K562 (cell line): ENCODE measurements around the gene NFIB. TPM values are rescaled to one million over a fixed set of nuclear protein-coding genes. Genes with fewer than 3 reads are reported as not detected.

Source experiments
- ATAC-seq: fragments of 200-7000 bp; cut with Tn5 transposase; 3 replicates; pipeline ENCODE4 v1.9.1; 2020; ENCODE audit warnings: moderate library complexity
- BruUV-seq: library from RNA; stranded (reverse); fragments of 400-500 nt; replicated peaks from 2 replicates; lab custom pipeline; 2021; lab: Mats Ljungman, UMichigan
- CTCF ChIA-PET: fragments of 300-600 bp; formaldehyde crosslinking; extraction: SDS; loops from one replicate; lab custom pipeline; 2021; ENCODE audit warnings: low intra/inter-chr PET ratio; lab: Yijun Ruan, JAX
- POLR2A ChIA-PET: fragments of 300-600, 350-650 bp; sonication (Branson Sonifier 250); formaldehyde crosslinking; extraction: SDS; loops from one replicate; lab custom pipeline; 2021; ENCODE audit warnings: antibody characterized with exemption, inconsistent platforms; lab: Yijun Ruan, JAX
- DNase-seq, 4 experiments: peaks; one replicate each; pipeline versions ENCODE4 v3.0.0 to v3.0.0-alpha.2; 2011 to 2018; ENCODE audit warnings: low spot score in 3 of 4, mixed read lengths in 3 of 4; ENCODE audit errors: extremely low read depth in 1 of 4
- FAIRE-seq: peaks from 2 replicates; lab custom pipeline; 2011; peaks lifted over from hg19 to GRCh38; lab: Jason Lieb, UNC
- H2AFZ ChIP-seq: 2 replicates; pipeline ENCODE4 v1.6.0; 2011; ENCODE audit warnings: low read depth, low read length, control low read depth, inconsistent platforms
- H3K27ac ChIP-seq: fragments of 200-600 bp; 3 replicates; pipeline ENCODE4 v1.8.0; 2011; ENCODE audit warnings: low read depth, mild to moderate bottlenecking, control low read depth, inconsistent platforms, low read length, moderate library complexity, mixed read lengths; ENCODE audit errors: extremely low read depth
- H3K27me3 ChIP-seq, 2 experiments: fragments of 300-600 bp in 1 of 2; 2 replicates in 1 of 2; 3 replicates in 1 of 2; pipeline versions ENCODE4 v1.6.0 to v1.8.0; 2011; ENCODE audit warnings: inconsistent platforms in 2 of 2, low read length in 2 of 2, mild to moderate bottlenecking in 1 of 2, mixed read lengths in 1 of 2, moderate library complexity in 1 of 2; ENCODE audit not compliant: control insufficient read depth in 2 of 2, insufficient read depth in 2 of 2
- H3K36me3 ChIP-seq: fragments of 300-600 bp; 3 replicates; pipeline ENCODE4 v1.8.0; 2011; ENCODE audit warnings: mild to moderate bottlenecking, low read length, inconsistent platforms; ENCODE audit not compliant: control insufficient read depth, insufficient read depth
- H3K4me1 ChIP-seq, 2 experiments: fragments of 200-600 bp in 1 of 2; replicated peaks in 1 of 2; 2 replicates in 1 of 2; 3 replicates in 1 of 2; pipeline versions ENCODE4 v1.5.1 to v1.8.0; 2011; ENCODE audit warnings: inconsistent platforms in 2 of 2, low read length in 2 of 2, mild to moderate bottlenecking in 1 of 2, mixed read lengths in 1 of 2, moderate library complexity in 1 of 2; ENCODE audit not compliant: control insufficient read depth in 2 of 2, insufficient read depth in 2 of 2
- H3K4me2 ChIP-seq: 2 replicates; pipeline ENCODE4 v1.6.1; 2011; ENCODE audit warnings: low read length, control low read depth, inconsistent platforms, mixed read lengths; ENCODE audit not compliant: insufficient read depth
- H3K4me3 ChIP-seq: fragments of 200-600 bp; sonication (generic), shearing (Covaris generic); 2 replicates; pipeline ENCODE4 v1.5.1; 2016; ENCODE audit warnings: control low read depth, inconsistent platforms
- H3K79me2 ChIP-seq: fragments of 200-600 bp; 3 replicates; pipeline ENCODE4 v1.8.0; 2011; ENCODE audit warnings: low read length, inconsistent platforms; ENCODE audit not compliant: control insufficient read depth, insufficient read depth
- H3K9ac ChIP-seq, 2 experiments: 2 replicates each; pipeline versions ENCODE4 v1.6.0 to v1.6.1; 2011; ENCODE audit warnings: low read depth in 2 of 2, low read length in 2 of 2, control low read depth in 1 of 2, inconsistent platforms in 1 of 2, mild to moderate bottlenecking in 1 of 2, mixed read lengths in 1 of 2; ENCODE audit not compliant: insufficient read depth in 1 of 2
- H3K9me1 ChIP-seq: one replicate; pipeline ENCODE4 v1.6.0; 2011; ENCODE audit warnings: inconsistent platforms, mild to moderate bottlenecking, low read length, moderate library complexity; ENCODE audit not compliant: control insufficient read depth, insufficient read depth
- H3K9me3 ChIP-seq: replicated peaks from 2 replicates; pipeline ENCODE4 v1.5.1; 2011; ENCODE audit warnings: low read depth, low read length, inconsistent platforms; ENCODE audit not compliant: control insufficient read depth, insufficient read depth
- H4K20me1 ChIP-seq: replicated peaks from 2 replicates; pipeline ENCODE4 v1.6.1; 2011; ENCODE audit warnings: low read length, inconsistent platforms, mixed read lengths; ENCODE audit not compliant: control insufficient read depth, insufficient read depth
- ETS2 ChIP-seq: IDR thresholded peaks from 2 replicates; pipeline ENCODE4 v1.6.1; 2016; ENCODE audit warnings: borderline replicate concordance, missing genetic modification characterization, mild to moderate bottlenecking, moderate library complexity, missing compliant biosample characterization; ENCODE audit not compliant: poor library complexity, severe bottlenecking
- ETV1 ChIP-seq: fragments of 450-650 bp; conservative IDR thresholded peaks from 2 replicates; pipeline ENCODE4 v1.6.1; 2016; ENCODE audit warnings: missing genetic modification characterization, control low read depth, low read depth, missing compliant biosample characterization
- GATAD2A ChIP-seq: fragments of 450-650 bp; IDR thresholded peaks from 2 replicates; pipeline ENCODE4 v1.6.1; 2017
- MGA ChIP-seq: fragments of 450-650 bp; IDR thresholded peaks from 2 replicates; pipeline ENCODE4 v1.6.1; 2016; ENCODE audit warnings: mild to moderate bottlenecking, moderate library complexity
- PTTG1 ChIP-seq: fragments of 450-650 bp; IDR thresholded peaks from 2 replicates; pipeline ENCODE4 v1.6.1; 2016; ENCODE audit warnings: low read depth, mild to moderate bottlenecking, missing genetic modification characterization, missing compliant biosample characterization
- THAP7 ChIP-seq: fragments of 250-450 bp; sonication (Bioruptor Pico); IDR thresholded peaks from 2 replicates; pipeline ENCODE4 v1.5.0; 2021
- ZNF134 ChIP-seq: fragments of 250-450 bp; sonication (Bioruptor Pico); conservative IDR thresholded peaks from 2 replicates; pipeline ENCODE4 v1.4.0; 2020
- ZNF263 ChIP-seq: sonication (generic); formaldehyde crosslinking; IDR thresholded peaks from 2 replicates; pipeline ENCODE4 v1.8.0; 2022; ENCODE audit warnings: mild to moderate bottlenecking, missing genetic modification reagents, borderline replicate concordance
- ZNF561 ChIP-seq: fragments of 450-650 bp; formaldehyde crosslinking; conservative IDR thresholded peaks from 2 replicates; pipeline ENCODE4 v1.4.0; 2020; ENCODE audit warnings: mild to moderate bottlenecking, moderate library complexity
- WGBS: fragments of 100-300 bp; shearing (Covaris generic); methylation state at CpG from one replicate; pipeline ENCODE4 v1.1.6; 2016; ENCODE audit warnings: low coverage, mixed read lengths; ENCODE audit not compliant: insufficient coverage; ENCODE audit errors: missing lambda C conversion rate; 5-methylcytosine and 5-hydroxymethylcytosine counted together
- in situ Hi-C: fragments of 300-500 bp; cut with MboI; formaldehyde crosslinking; loops from 4 replicates; pipeline ENCODE4 v1.15.0; 2018; ENCODE audit warnings: inconsistent platforms, mixed read lengths
- intact Hi-C: fragments of 100-400 bp; cut with micrococcal nuclease; formaldehyde crosslinking; loops from 2 replicates; pipeline ENCODE4 v1.14.2; 2022
- polyA plus RNA-seq, 8 experiments: library from polyadenylated mRNA; depleted of rRNA in 4 of 8; stranded (reverse) in 5 of 8; unstranded in 3 of 8; fragments of >200 nt; fragmentation: Nextera tagmentation in 2 of 8; fragmentation: Illumina TruSeq in 1 of 8; extraction: Ambion mirVana in 2 of 8; extraction: Trizol in 1 of 8; gene quantifications; 2 replicates each; pipeline versions ENCODE4 v1.2.1 to v1.2.3, GENCODE V29; 2011 to 2014; ENCODE audit warnings: inconsistent platforms in 1 of 8, missing spikeins in 1 of 8
- total RNA-seq, 7 experiments: library from RNA; depleted of rRNA in 6 of 7; stranded (reverse); fragments of >200 nt in 6 of 7; fragmentation: Illumina TruSeq in 2 of 7; extraction: Trizol in 2 of 7; gene quantifications; 2 replicates each; pipeline versions ENCODE4 v1.2.1 to v1.2.3, GENCODE V29; 2011 to 2021; ENCODE audit warnings: low replicate concordance in 1 of 7

NFIB gene
- total and polyA plus RNA-seq, 9 of the 15 experiments (the other 6 are each of a cell fraction or from before 2014, with no cell fraction given), result 1.2 to 3.3 (median 1.9) TPM

GRCh38 chr9:14277761-14278160 is 36.2 kb downstream of the NFIB start:
- Histone ChIP-seq H3K4me3 (no peak overlapping the region), H3K4me2 (no peak overlapping the region), H3K9ac (no peak overlapping the region), H3K9me3 (no peaks in the 10 kb centered on the region), H3K4me1 (no peaks in the 10 kb centered on the region), H2AFZ (no peak overlapping the region), H3K36me3 (no peaks in the 10 kb centered on the region), H4K20me1 (no peaks in the 10 kb centered on the region), H3K27me3 (no peaks in the 10 kb centered on the region), H3K9me1 (no peaks in the 10 kb centered on the region), H3K27ac (no peak overlapping the region), H3K79me2 (no peaks in the 10 kb centered on the region)
- no TSS peak for BruUV-seq
- no peak for ATAC-seq
- no peak for DNase-seq
- intact Hi-C loops, result no loop called here
- ChIA-PET POLR2A (interaction anchor here (0.8 to 1.0 kb wide), 2 partner anchors 10 to 12 kb away, joined by 3 read pairs; no protein-coding TSS in a partner anchor), CTCF (no interaction called here)
- in situ Hi-C loops, result no loop called here
- 11% methylated on average over 3 of the region's 3 CpGs for WGBS
- no peak for FAIRE-seq
- TF ChIP-seq ETS2, result no peak
- no peak for TF ChIP-seq MGA
- no peak for TF ChIP-seq ZNF263
- no peak for TF ChIP-seq ZNF561
- TF ChIP-seq ZNF134 (CRISPR knock-in tag), result no peak
- no peak for TF ChIP-seq THAP7 (CRISPR knock-in tag)
- TF ChIP-seq GATAD2A, result no peak
- no peak for TF ChIP-seq PTTG1
- no peak for TF ChIP-seq ETV1
